Lung (tissue), 12 donors: ENCODE measurements around the gene TFF1. TPM values are rescaled to one million over a fixed set of nuclear protein-coding genes. Genes with fewer than 3 reads are reported as not detected.

Source experiments
- ATAC-seq: fragments of 200-7000 bp; cut with Tn5 transposase; one replicate; pipeline ENCODE4 v1.9.1; 2020; ENCODE audit warnings: moderate number of reproducible peaks; ENCODE audit not compliant: insufficient read depth, low FRiP score
- DNase-seq, 3 donors: peaks; one replicate each; pipeline ENCODE4 v3.0.0-alpha.2; 2013 to 2017
- H3K27ac ChIP-seq, 2 donors: one replicate each; pipeline ENCODE4 v1.5.1; 2013; ENCODE audit warnings: mild to moderate bottlenecking in 2 of 2, moderate library complexity in 2 of 2, control low read depth in 1 of 2, inconsistent platforms in 1 of 2, low read depth in 1 of 2, low read length in 1 of 2
- H3K27me3 ChIP-seq, 3 donors: one replicate each; pipeline ENCODE4 v1.5.1; 2013; ENCODE audit warnings: low read length in 2 of 3; ENCODE audit not compliant: control insufficient read depth in 3 of 3, insufficient read depth in 3 of 3
- H3K36me3 ChIP-seq, 4 donors: one replicate each; pipeline ENCODE4 v1.5.1; 2013; ENCODE audit warnings: low read length in 4 of 4, mild to moderate bottlenecking in 1 of 4, moderate library complexity in 1 of 4; ENCODE audit not compliant: control insufficient read depth in 4 of 4, insufficient read depth in 4 of 4
- H3K4me1 ChIP-seq, 5 donors: one replicate each; pipeline ENCODE4 v1.5.1; 2013; ENCODE audit warnings: low read length in 5 of 5, mild to moderate bottlenecking in 2 of 5, moderate library complexity in 1 of 5; ENCODE audit not compliant: control insufficient read depth in 5 of 5, insufficient read depth in 5 of 5
- H3K4me3 ChIP-seq: one replicate; pipeline ENCODE4 v1.5.1; 2013; ENCODE audit warnings: mild to moderate bottlenecking, control low read depth, moderate library complexity
- H3K9ac ChIP-seq, 2 donors: one replicate each; pipeline ENCODE4 v1.5.1; 2013; ENCODE audit warnings: low read length in 2 of 2, control low read depth in 1 of 2; ENCODE audit not compliant: insufficient read depth in 1 of 2
- H3K9me3 ChIP-seq, 4 donors: one replicate each; pipeline ENCODE4 v1.5.1; 2013; ENCODE audit warnings: low read length in 3 of 4, mild to moderate bottlenecking in 1 of 4, moderate library complexity in 1 of 4; ENCODE audit not compliant: control insufficient read depth in 4 of 4, insufficient read depth in 3 of 4
- WGBS, 2 donors: extraction: QIAGEN DNeasy Blood & Tissue Kit; methylation state at CpG; one replicate each; pipeline ENCODE4 v1.1.7; 2013; 5-methylcytosine and 5-hydroxymethylcytosine counted together
- polyA plus RNA-seq, 2 donors: library from polyadenylated mRNA; stranded (reverse); fragments of 200-250 nt; gene quantifications; one replicate each; pipeline ENCODE4 v1.2.1, GENCODE V29; 2013
- total RNA-seq, 2 donors: library from RNA; depleted of rRNA in 1 of 2; stranded (reverse); fragments of >200 nt in 1 of 2; gene quantifications; one replicate each; pipeline ENCODE4 v1.2.1, GENCODE V29; 2014 to 2021
- TF ChIP-seq, protein P1 (sequence below): IDR thresholded peaks from 2 replicates; pipeline ENCODE4 v1.5.1; 2012; ENCODE audit warnings: mild to moderate bottlenecking; ENCODE audit errors: control extremely low read depth, extremely low read depth
- donor health status: control.
- donor health status: control.
- donor health status: Bipolar disorder and iron deficiency.
- donor health status: healthy.
- donor health status: DM: yes; HTN: yes; CAD: no.

The TFF1 gene
- total and polyA plus RNA-seq, 4 donors = 0.83 to 3.8 (median 1.2) TPM; not detected in 1

DNA sequence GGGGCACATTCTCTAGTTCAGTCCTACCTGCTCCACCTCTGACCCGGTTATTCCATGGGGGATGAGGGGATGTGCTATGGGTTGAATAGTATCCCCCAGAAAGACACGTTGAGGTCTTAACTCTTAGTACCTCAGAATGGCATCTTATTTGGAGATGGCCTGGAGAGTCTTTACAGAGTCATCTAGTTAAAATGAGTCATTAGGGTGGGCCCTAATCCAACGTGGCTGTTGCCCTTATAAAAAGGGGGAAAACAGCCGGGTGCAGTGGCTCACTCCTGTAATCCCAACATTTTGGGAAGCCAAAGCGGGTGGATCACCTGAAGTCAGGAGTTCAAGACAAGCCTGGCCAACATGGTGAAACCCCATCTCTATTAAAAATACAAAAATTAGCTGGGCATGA is 23.9 kb upstream of the TFF1 start:
- H3K4me1 ChIP-seq = peaks cover 0 to 25% (median 3%) of the 10 kb centered on the region in 5 donors
- H3K9ac ChIP-seq = no peak overlapping the region
- H3K4me3 ChIP-seq = no peak overlapping the region
- H3K9me3 ChIP-seq = no peaks in the 10 kb centered on the region
- TF ChIP-seq, protein P1, sequence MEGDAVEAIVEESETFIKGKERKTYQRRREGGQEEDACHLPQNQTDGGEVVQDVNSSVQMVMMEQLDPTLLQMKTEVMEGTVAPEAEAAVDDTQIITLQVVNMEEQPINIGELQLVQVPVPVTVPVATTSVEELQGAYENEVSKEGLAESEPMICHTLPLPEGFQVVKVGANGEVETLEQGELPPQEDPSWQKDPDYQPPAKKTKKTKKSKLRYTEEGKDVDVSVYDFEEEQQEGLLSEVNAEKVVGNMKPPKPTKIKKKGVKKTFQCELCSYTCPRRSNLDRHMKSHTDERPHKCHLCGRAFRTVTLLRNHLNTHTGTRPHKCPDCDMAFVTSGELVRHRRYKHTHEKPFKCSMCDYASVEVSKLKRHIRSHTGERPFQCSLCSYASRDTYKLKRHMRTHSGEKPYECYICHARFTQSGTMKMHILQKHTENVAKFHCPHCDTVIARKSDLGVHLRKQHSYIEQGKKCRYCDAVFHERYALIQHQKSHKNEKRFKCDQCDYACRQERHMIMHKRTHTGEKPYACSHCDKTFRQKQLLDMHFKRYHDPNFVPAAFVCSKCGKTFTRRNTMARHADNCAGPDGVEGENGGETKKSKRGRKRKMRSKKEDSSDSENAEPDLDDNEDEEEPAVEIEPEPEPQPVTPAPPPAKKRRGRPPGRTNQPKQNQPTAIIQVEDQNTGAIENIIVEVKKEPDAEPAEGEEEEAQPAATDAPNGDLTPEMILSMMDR = no peak
- ATAC-seq (no peak), DNase-seq (no peak)
- no peak overlapping the region for H3K27ac ChIP-seq
- WGBS, 2 donors = 78 to 80% methylated on average over 5 of the region's 5 CpGs
- no peaks in the 10 kb centered on the region for H3K36me3 ChIP-seq
- H3K27me3 ChIP-seq = peaks cover 0 to 2% (median 0%) of the 10 kb centered on the region in 3 donors

GRCh38 chr21:42389449-42389835 is 23.1 kb upstream of the TFF1 start:
- DNase-seq (peak; percentile 41 to 62 (median 54)), ATAC-seq (no peak)
- Histone ChIP-seq H3K36me3 (no peaks in the 10 kb centered on the region), H3K27me3 (peaks cover 0 to 2% (median 0%) of the 10 kb centered on the region in 3 donors), H3K27ac (no peak overlapping the region), H3K9ac (no peak overlapping the region), H3K4me3 (no peak overlapping the region), H3K4me1 (peaks cover 0 to 25% (median 3%) of the 10 kb centered on the region in 5 donors), H3K9me3 (no peaks in the 10 kb centered on the region)
- 73 to 77% methylated on average over 6 of the region's 6 CpGs for WGBS, 2 donors
- TF ChIP-seq, protein P1 = no peak

GRCh38 chr21:42388740-42389448 is 22.6 kb upstream of the TFF1 start:
- Histone ChIP-seq H3K27me3 (peaks cover 0 to 2% (median 0%) of the 10 kb centered on the region in 3 donors), H3K4me3 (no peak overlapping the region), H3K27ac (peak overlapping the region in 1 of 2 donors; percentile 13), H3K36me3 (no peaks in the 10 kb centered on the region), H3K9me3 (no peaks in the 10 kb centered on the region), H3K4me1 (peaks cover 0 to 29% (median 3%) of the 10 kb centered on the region in 5 donors), H3K9ac (no peak overlapping the region)
- 63 to 74% methylated on average over 20 of the region's 20 CpGs for WGBS, 2 donors
- DNase-seq = peak in 2 of 3 donors; percentile 14 to 37
- ATAC-seq = peak; percentile 14
- TF ChIP-seq, protein P1 = no peak
